WI38 (cell line): ENCODE data around the gene RNF2.
"Not testable (repeated sequence)": the region's sequence is repeated elsewhere in the genome, so short reads cannot be mapped to it uniquely, and the experiment has no call there.

Experiments
- H3K4me3 ChIP-seq: 2 replicates; pipeline ENCODE4 v1.5.1; 2011; ENCODE audit warnings: low read depth, mild to moderate bottlenecking, control low read depth, low read length
- TF ChIP-seq, protein P1 (sequence below): IDR thresholded peaks from 2 replicates; pipeline ENCODE4 v1.5.1; 2012; ENCODE audit warnings: low read depth, mild to moderate bottlenecking, control low read depth, low read length

Gene RNF2

DNA sequence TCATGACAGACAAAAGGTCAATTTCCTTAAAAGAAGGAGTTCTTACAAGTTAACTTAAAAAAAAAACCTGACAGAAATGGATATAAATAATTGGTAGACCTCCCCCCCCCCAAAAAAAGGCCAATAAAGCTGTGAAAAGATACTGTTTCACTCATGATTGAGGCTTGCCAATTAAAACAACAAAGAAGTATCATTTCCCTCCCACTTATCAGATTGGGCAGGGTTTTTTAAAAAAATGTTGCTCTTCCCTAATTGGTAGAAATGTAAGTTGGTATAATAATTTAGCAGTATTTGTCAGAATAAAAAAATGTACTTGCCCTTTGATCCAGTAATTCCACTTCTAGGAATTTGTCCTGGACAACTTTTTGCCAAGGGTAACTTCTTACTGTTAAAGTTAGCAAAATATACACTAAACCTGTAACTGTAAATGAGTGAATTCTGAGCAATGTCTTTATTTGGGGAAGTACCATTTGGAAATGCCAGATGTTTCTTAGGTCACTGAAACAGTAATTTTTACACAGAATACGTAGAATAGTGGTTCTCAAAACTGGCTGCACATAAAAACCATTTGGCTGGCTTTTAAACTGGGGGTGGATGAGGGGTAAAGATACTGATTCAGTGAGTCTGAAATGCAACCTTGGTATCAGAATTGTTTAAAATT, 17.5 kb downstream of the RNF2 start:
- TF ChIP-seq, protein P1, sequence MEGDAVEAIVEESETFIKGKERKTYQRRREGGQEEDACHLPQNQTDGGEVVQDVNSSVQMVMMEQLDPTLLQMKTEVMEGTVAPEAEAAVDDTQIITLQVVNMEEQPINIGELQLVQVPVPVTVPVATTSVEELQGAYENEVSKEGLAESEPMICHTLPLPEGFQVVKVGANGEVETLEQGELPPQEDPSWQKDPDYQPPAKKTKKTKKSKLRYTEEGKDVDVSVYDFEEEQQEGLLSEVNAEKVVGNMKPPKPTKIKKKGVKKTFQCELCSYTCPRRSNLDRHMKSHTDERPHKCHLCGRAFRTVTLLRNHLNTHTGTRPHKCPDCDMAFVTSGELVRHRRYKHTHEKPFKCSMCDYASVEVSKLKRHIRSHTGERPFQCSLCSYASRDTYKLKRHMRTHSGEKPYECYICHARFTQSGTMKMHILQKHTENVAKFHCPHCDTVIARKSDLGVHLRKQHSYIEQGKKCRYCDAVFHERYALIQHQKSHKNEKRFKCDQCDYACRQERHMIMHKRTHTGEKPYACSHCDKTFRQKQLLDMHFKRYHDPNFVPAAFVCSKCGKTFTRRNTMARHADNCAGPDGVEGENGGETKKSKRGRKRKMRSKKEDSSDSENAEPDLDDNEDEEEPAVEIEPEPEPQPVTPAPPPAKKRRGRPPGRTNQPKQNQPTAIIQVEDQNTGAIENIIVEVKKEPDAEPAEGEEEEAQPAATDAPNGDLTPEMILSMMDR, result no peak
- H3K4me3 ChIP-seq, result no peak overlapping the region

GRCh38 chr1:185063719-185064118, 18.4 kb downstream of the RNF2 start:
- TF ChIP-seq, protein P1, result no peak

DNA sequence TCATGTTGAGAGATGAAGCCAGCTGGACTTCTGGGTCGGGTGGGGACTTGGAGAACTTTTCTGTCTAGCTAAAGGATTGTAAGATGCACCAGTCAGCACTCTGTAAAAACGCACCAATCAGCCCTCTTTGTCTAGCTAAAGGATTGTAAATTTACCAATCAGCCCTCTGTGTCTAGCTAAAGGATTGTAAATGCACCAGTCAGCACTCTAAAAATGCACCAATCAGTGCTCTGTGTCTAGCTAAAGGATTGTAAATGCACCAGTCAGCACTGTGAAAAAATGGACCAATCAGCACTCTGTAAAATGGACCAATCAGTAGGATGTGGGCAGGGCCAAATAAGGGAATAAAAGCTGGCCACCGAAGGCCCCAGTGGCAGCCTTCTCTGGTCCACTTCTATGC, 19.6 kb downstream of the RNF2 start:
- not testable (repeated sequence) for H3K4me3 ChIP-seq

More at GRCh38 chr1:185063719-185064118, 18.4 kb downstream of the RNF2 start:
- no peak overlapping the region for H3K4me3 ChIP-seq

- no peak overlapping the region for H3K4me3 ChIP-seq
- TF ChIP-seq, protein P1, result no peak
These were observed 20.8 kb downstream of the RNF2 start for GRCh38 chr1:185066181-185066580.

DNA sequence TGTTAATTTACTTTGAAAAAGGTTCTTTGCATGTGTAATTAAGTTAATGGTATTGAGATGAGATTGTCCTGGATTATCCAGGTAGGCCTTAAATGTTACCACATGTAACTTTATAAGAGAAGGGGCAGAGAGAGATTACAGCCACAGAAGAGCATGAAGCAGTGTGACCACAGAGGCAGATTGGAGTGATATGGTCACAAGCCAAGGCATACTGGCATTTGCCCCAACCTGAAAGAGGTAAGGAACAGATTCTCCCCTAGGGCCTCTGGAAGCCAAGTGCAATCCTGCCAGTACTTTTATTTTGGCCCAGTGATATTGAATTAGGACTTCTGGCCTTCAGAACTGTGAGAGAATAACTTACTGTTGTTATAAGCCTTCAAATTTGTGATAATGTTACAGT, 23.0 kb downstream of the RNF2 start:
- TF ChIP-seq, protein P1, result no peak
- no peak overlapping the region for H3K4me3 ChIP-seq

- TF ChIP-seq, protein P1, result no peak
- H3K4me3 ChIP-seq, result no peak overlapping the region
These were observed 23.9 kb downstream of the RNF2 start for GRCh38 chr1:185069202-185069772.

GRCh38 chr1:185070051-185070450, 24.7 kb downstream of the RNF2 start:
- no peak overlapping the region for H3K4me3 ChIP-seq
- TF ChIP-seq, protein P1, result no peak

DNA sequence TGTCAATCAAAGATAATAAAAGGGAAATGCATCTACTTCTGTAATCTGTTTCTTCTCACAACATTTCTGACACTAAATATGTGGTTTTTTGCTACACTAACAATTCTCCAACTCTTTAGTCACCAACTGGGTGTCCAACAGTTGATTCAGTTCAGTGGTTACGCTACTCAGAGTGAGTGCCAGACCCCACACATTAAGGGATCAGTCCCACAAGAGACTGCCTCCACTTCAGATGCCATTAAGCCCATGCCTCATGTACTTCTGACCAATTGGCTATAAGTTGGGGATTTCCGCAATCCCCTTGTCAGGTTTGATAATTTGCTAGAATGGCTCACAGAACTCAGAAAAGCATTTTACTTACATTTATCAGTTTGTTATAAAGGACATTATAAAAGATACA, 28.4 kb downstream of the RNF2 start:
- H3K4me3 ChIP-seq, result no peak overlapping the region
- TF ChIP-seq, protein P1, result no peak
